Activated T-cell treated with anti-CD3 and anti-CD28 coated beads, Interleukin-2, amount 50 U/mL, for 24 hours (primary cell): ENCODE data around the gene CASQ1.

Source experiments
- DNase-seq: peaks from one replicate; pipeline ENCODE4 v3.0.0-alpha.2; 2020
- H3K27ac Mint-ChIP-seq: 2 replicates; pipeline ENCODE4 v1.8.0; 2020; ENCODE audit warnings: mild to moderate bottlenecking, mixed read lengths
- H3K27me3 Mint-ChIP-seq: 2 replicates; pipeline ENCODE4 v1.8.0; 2020; ENCODE audit warnings: mixed read lengths
- H3K36me3 Mint-ChIP-seq: 2 replicates; pipeline ENCODE4 v1.8.0; 2020; ENCODE audit warnings: low read depth, mixed read lengths
- H3K4me1 Mint-ChIP-seq: 2 replicates; pipeline ENCODE4 v1.8.0; 2020; ENCODE audit warnings: low read depth, mixed read lengths
- H3K4me3 Mint-ChIP-seq: 2 replicates; pipeline ENCODE4 v1.8.0; 2020; ENCODE audit warnings: mild to moderate bottlenecking, moderate library complexity, mixed read lengths
- H3K9me3 Mint-ChIP-seq: 2 replicates; pipeline ENCODE4 v1.8.0; 2020; ENCODE audit warnings: mixed read lengths

The CASQ1 gene

GRCh38 chr1:160220301-160220700 is 29.9 kb downstream of the CASQ1 start:
- Mint-ChIP-seq H3K4me3 (no peak overlapping the region), H3K27me3 (no peaks in the 10 kb centered on the region), H3K27ac (peak overlapping the region; percentile 24), H3K36me3 (peaks cover 91% of the 10 kb centered on the region), H3K9me3 (no peaks in the 10 kb centered on the region), H3K4me1 (no peaks in the 10 kb centered on the region)
- no peak for DNase-seq

- H3K27me3 Mint-ChIP-seq, result no peaks in the 10 kb centered on the region
- H3K4me1 Mint-ChIP-seq, result no peaks in the 10 kb centered on the region
- H3K36me3 Mint-ChIP-seq, result peaks cover 83% of the 10 kb centered on the region
- no peaks in the 10 kb centered on the region for H3K9me3 Mint-ChIP-seq
- H3K27ac Mint-ChIP-seq, result no peak overlapping the region
- no peak for DNase-seq
- no peak overlapping the region for H3K4me3 Mint-ChIP-seq
These were observed 30.7 kb downstream of the CASQ1 start for GRCh38 chr1:160221089-160221488.

- H3K4me1 Mint-ChIP-seq, result no peaks in the 10 kb centered on the region
- peaks cover 70% of the 10 kb centered on the region for H3K36me3 Mint-ChIP-seq
These were observed 32.2 kb downstream of the CASQ1 start for GRCh38 chr1:160222546-160222945.

GRCh38 chr1:160224606-160225005 is 34.2 kb downstream of the CASQ1 start:
- Mint-ChIP-seq H3K4me1 (no peaks in the 10 kb centered on the region), H3K27me3 (no peaks in the 10 kb centered on the region), H3K4me3 (no peak overlapping the region), H3K36me3 (peaks cover 66% of the 10 kb centered on the region), H3K9me3 (no peaks in the 10 kb centered on the region), H3K27ac (no peak overlapping the region)
- no peak for DNase-seq

More at GRCh38 chr1:160222546-160222945, 32.2 kb downstream of the CASQ1 start:
- Mint-ChIP-seq H3K4me3 (no peak overlapping the region), H3K9me3 (no peaks in the 10 kb centered on the region), H3K27me3 (no peaks in the 10 kb centered on the region), H3K27ac (peak overlapping the region; percentile 23)
- DNase-seq, result no peak

- H3K36me3 Mint-ChIP-seq, result peaks cover 66% of the 10 kb centered on the region
- H3K27ac Mint-ChIP-seq, result peak overlapping the region; percentile 20
- H3K9me3 Mint-ChIP-seq, result no peaks in the 10 kb centered on the region
These were observed 35.0 kb downstream of the CASQ1 start for GRCh38 chr1:160225345-160225744.

GRCh38 chr1:160226623-160227022 is 36.2 kb downstream of the CASQ1 start:
- Mint-ChIP-seq H3K4me1 (no peaks in the 10 kb centered on the region), H3K27me3 (no peaks in the 10 kb centered on the region), H3K4me3 (no peak overlapping the region), H3K27ac (no peak overlapping the region), H3K36me3 (peaks cover 66% of the 10 kb centered on the region), H3K9me3 (no peaks in the 10 kb centered on the region)
- DNase-seq, result no peak

More at GRCh38 chr1:160225345-160225744, 35.0 kb downstream of the CASQ1 start:
- DNase-seq, result no peak
- Mint-ChIP-seq H3K4me3 (no peak overlapping the region), H3K27me3 (no peaks in the 10 kb centered on the region), H3K4me1 (no peaks in the 10 kb centered on the region)

- Mint-ChIP-seq H3K27me3 (no peaks in the 10 kb centered on the region), H3K4me1 (no peaks in the 10 kb centered on the region), H3K9me3 (no peaks in the 10 kb centered on the region), H3K4me3 (no peak overlapping the region), H3K27ac (no peak overlapping the region), H3K36me3 (peaks cover 66% of the 10 kb centered on the region)
- no peak for DNase-seq
These were observed 36.7 kb downstream of the CASQ1 start for GRCh38 chr1:160227034-160227433.

- peaks cover 65% of the 10 kb centered on the region for H3K36me3 Mint-ChIP-seq
- no peaks in the 10 kb centered on the region for H3K27me3 Mint-ChIP-seq
- no peak for DNase-seq
- H3K4me3 Mint-ChIP-seq, result no peak overlapping the region
- no peaks in the 10 kb centered on the region for H3K9me3 Mint-ChIP-seq
- no peaks in the 10 kb centered on the region for H3K4me1 Mint-ChIP-seq
- no peak overlapping the region for H3K27ac Mint-ChIP-seq
These were observed 37.2 kb downstream of the CASQ1 start for GRCh38 chr1:160227561-160227960.

- no peaks in the 10 kb centered on the region for H3K27me3 Mint-ChIP-seq
- no peak overlapping the region for H3K27ac Mint-ChIP-seq
- H3K4me3 Mint-ChIP-seq, result no peak overlapping the region
- DNase-seq, result no peak
- no peaks in the 10 kb centered on the region for H3K9me3 Mint-ChIP-seq
- H3K36me3 Mint-ChIP-seq, result peaks cover 65% of the 10 kb centered on the region
- H3K4me1 Mint-ChIP-seq, result peaks cover 2% of the 10 kb centered on the region
These were observed 38.1 kb downstream of the CASQ1 start for GRCh38 chr1:160228431-160228830.

- no peaks in the 10 kb centered on the region for H3K27me3 Mint-ChIP-seq
- no peaks in the 10 kb centered on the region for H3K9me3 Mint-ChIP-seq
- no peak for DNase-seq
- H3K27ac Mint-ChIP-seq, result no peak overlapping the region
- peaks cover 14% of the 10 kb centered on the region for H3K4me1 Mint-ChIP-seq
- H3K4me3 Mint-ChIP-seq, result no peak overlapping the region
- peaks cover 93% of the 10 kb centered on the region for H3K36me3 Mint-ChIP-seq
These were observed 42.5 kb downstream of the CASQ1 start for GRCh38 chr1:160232911-160233310.

GRCh38 chr1:160236806-160237205 is 46.4 kb downstream of the CASQ1 start:
- H3K27me3 Mint-ChIP-seq, result no peaks in the 10 kb centered on the region
- no peak for DNase-seq
- H3K9me3 Mint-ChIP-seq, result no peaks in the 10 kb centered on the region
- H3K4me3 Mint-ChIP-seq, result no peak overlapping the region
- H3K36me3 Mint-ChIP-seq, result peaks cover 92% of the 10 kb centered on the region
- H3K4me1 Mint-ChIP-seq, result peaks cover 14% of the 10 kb centered on the region
- H3K27ac Mint-ChIP-seq, result peak overlapping the region; percentile 47

- Mint-ChIP-seq H3K4me3 (no peak overlapping the region), H3K27ac (no peak overlapping the region), H3K36me3 (peaks cover 93% of the 10 kb centered on the region), H3K4me1 (peaks cover 14% of the 10 kb centered on the region), H3K9me3 (no peaks in the 10 kb centered on the region), H3K27me3 (no peaks in the 10 kb centered on the region)
- DNase-seq, result no peak
These were observed 47.2 kb downstream of the CASQ1 start for GRCh38 chr1:160237558-160237957.

GRCh38 chr1:160238408-160238807 is 48.0 kb downstream of the CASQ1 start:
- H3K4me3 Mint-ChIP-seq, result no peak overlapping the region
- no peaks in the 10 kb centered on the region for H3K9me3 Mint-ChIP-seq
- no peak for DNase-seq
- H3K27ac Mint-ChIP-seq, result no peak overlapping the region
- no peaks in the 10 kb centered on the region for H3K27me3 Mint-ChIP-seq
- peaks cover 12% of the 10 kb centered on the region for H3K4me1 Mint-ChIP-seq
- H3K36me3 Mint-ChIP-seq, result peaks cover 93% of the 10 kb centered on the region

- H3K27ac Mint-ChIP-seq, result no peak overlapping the region
- H3K9me3 Mint-ChIP-seq, result no peaks in the 10 kb centered on the region
- H3K4me3 Mint-ChIP-seq, result no peak overlapping the region
- peaks cover 89% of the 10 kb centered on the region for H3K36me3 Mint-ChIP-seq
- no peak for DNase-seq
- H3K4me1 Mint-ChIP-seq, result peaks cover 3% of the 10 kb centered on the region
- no peaks in the 10 kb centered on the region for H3K27me3 Mint-ChIP-seq
These were observed 49.4 kb downstream of the CASQ1 start for GRCh38 chr1:160239582-160240299.

GRCh38 chr1:160243767-160244166 is 53.4 kb downstream of the CASQ1 start:
- Mint-ChIP-seq H3K27me3 (no peaks in the 10 kb centered on the region), H3K36me3 (peaks cover 65% of the 10 kb centered on the region), H3K27ac (peak overlapping the region; percentile 35), H3K4me1 (peaks cover 9% of the 10 kb centered on the region), H3K4me3 (no peak overlapping the region), H3K9me3 (no peaks in the 10 kb centered on the region)
- DNase-seq, result no peak
